ENCODE results near the gene SH3BGRL. TPM values are rescaled to one million over a fixed set of nuclear protein-coding genes. Genes with fewer than 3 reads are reported as not detected.

The SH3BGRL gene
- 52.4 and 73.2 TPM in 2 replicates for total RNA-seq (ENCODE audit: low replicate concordance)
- long read RNA-seq, transcript SH3BGRL-201 (4 exons, 1,923 nt): major isoform, 217 of 230 reads
- long read RNA-seq, partial matches to known transcripts: 0 of 230 reads
- long read RNA-seq, other reads (novel, unspliced or antisense): 13 of 230 reads

- Mint-ChIP-seq H3K27ac (peak within 1 kb of the TSS; percentile 92), H3K36me3 (peaks cover 9% of the 10 kb centered on the region), H3K4me3 (peak within 1 kb of the TSS; percentile 93), H3K27me3 (no peaks in the 10 kb centered on the region), H3K4me1 (ENCODE audit: unreplicated experiment) (peaks cover 4% of the 10 kb centered on the region), H3K9me3 (no peaks in the 10 kb centered on the region)
- peak; percentile 73 for DNase-seq (ENCODE audit: extremely low spot score, unreplicated experiment)
- peak; percentile 42 for TF ChIP-seq CTCF (conservative IDR thresholded peaks at IDR 0.05)
These were observed at the start of gene SH3BGRL, which contains the start of gene HMGN5 for GRCh38 chrX:81201671-81202455. TSS of gene SH3BGRL (plus strand) at chrX:81202102. CDS start at chrX:81202201, 99 bp downstream. TSS of gene HMGN5 (minus strand) at chrX:81201913. CDS start at chrX:81121549, 80,364 bp downstream.

GRCh38 chrX:81168391-81168790 is 33.5 kb upstream of the SH3BGRL start:
- H3K36me3 Mint-ChIP-seq: no peaks in the 10 kb centered on the region
- no peak for DNase-seq (ENCODE audit: extremely low spot score, unreplicated experiment)
- H3K27ac Mint-ChIP-seq: no peak overlapping the region
- H3K4me3 Mint-ChIP-seq: no peak overlapping the region
- H3K27me3 Mint-ChIP-seq: no peaks in the 10 kb centered on the region
- no peaks in the 10 kb centered on the region for H3K9me3 Mint-ChIP-seq
- TF ChIP-seq CTCF (conservative IDR thresholded peaks at IDR 0.05): no peak
- H3K4me1 Mint-ChIP-seq (ENCODE audit: unreplicated experiment): no peaks in the 10 kb centered on the region

- no peaks in the 10 kb centered on the region for H3K27me3 Mint-ChIP-seq
- peak; percentile 64 for TF ChIP-seq CTCF (conservative IDR thresholded peaks at IDR 0.05)
- H3K9me3 Mint-ChIP-seq: no peaks in the 10 kb centered on the region
- no peaks in the 10 kb centered on the region for H3K36me3 Mint-ChIP-seq
- H3K4me1 Mint-ChIP-seq (ENCODE audit: unreplicated experiment): no peaks in the 10 kb centered on the region
- no peak for DNase-seq (ENCODE audit: extremely low spot score, unreplicated experiment)
- no peak overlapping the region for H3K27ac Mint-ChIP-seq
- no peak overlapping the region for H3K4me3 Mint-ChIP-seq
These were observed 27.6 kb upstream of the SH3BGRL start for GRCh38 chrX:81174286-81174685.

GRCh38 chrX:81195259-81195658 is 6.6 kb upstream of the SH3BGRL start:
- Mint-ChIP-seq H3K4me1 (ENCODE audit: unreplicated experiment) (no peaks in the 10 kb centered on the region), H3K27me3 (no peaks in the 10 kb centered on the region), H3K4me3 (no peak overlapping the region), H3K36me3 (no peaks in the 10 kb centered on the region), H3K27ac (no peak overlapping the region), H3K9me3 (no peaks in the 10 kb centered on the region)
- no peak for TF ChIP-seq CTCF (conservative IDR thresholded peaks at IDR 0.05)
- DNase-seq (ENCODE audit: extremely low spot score, unreplicated experiment): no peak

GRCh38 chrX:81195712-81196111 is 6.2 kb upstream of the SH3BGRL start:
- H3K9me3 Mint-ChIP-seq: no peaks in the 10 kb centered on the region
- DNase-seq (ENCODE audit: extremely low spot score, unreplicated experiment): no peak
- no peaks in the 10 kb centered on the region for H3K36me3 Mint-ChIP-seq
- no peaks in the 10 kb centered on the region for H3K27me3 Mint-ChIP-seq
- no peak overlapping the region for H3K4me3 Mint-ChIP-seq
- no peaks in the 10 kb centered on the region for H3K4me1 Mint-ChIP-seq (ENCODE audit: unreplicated experiment)
- TF ChIP-seq CTCF (conservative IDR thresholded peaks at IDR 0.05): peak; percentile 77
- no peak overlapping the region for H3K27ac Mint-ChIP-seq

Measured in type B pancreatic cell (in vitro differentiated cells).